GM12878 (cell line): Measurements from ENCODE around the gene QPCT. TPM values are rescaled to one million over a fixed set of nuclear protein-coding genes. Genes with fewer than 3 reads are reported as not detected.

Experiments used
- ATAC-seq: fragments of 200-7000 bp; cut with Tn5 transposase; 3 replicates; pipeline ENCODE4 v1.9.1; 2020; ENCODE audit warnings: mild to moderate bottlenecking, moderate library complexity
- BruUV-seq: library from RNA; stranded (reverse); fragments of 400-500 nt; replicated peaks from 2 replicates; lab custom pipeline; 2021; lab: Mats Ljungman, UMichigan
- CTCF ChIA-PET: fragments of 300-600 bp; sonication (Branson Sonifier 250); formaldehyde crosslinking; extraction: SDS; loops from one replicate; lab custom pipeline; 2021; ENCODE audit warnings: inconsistent platforms; lab: Yijun Ruan, JAX
- POLR2A ChIA-PET: fragments of 350-600 bp; formaldehyde crosslinking; extraction: SDS; loops from one replicate; lab custom pipeline; 2021; ENCODE audit warnings: inconsistent platforms; lab: Charles Lee
- RAD21 ChIA-PET: fragments of 300-600 bp; sonication (Branson Sonifier 250); formaldehyde crosslinking; loops from one replicate; lab custom pipeline; 2023; ENCODE audit warnings: antibody characterized with exemption; ENCODE audit not compliant: unreplicated experiment; lab: Charles Lee
- SMC1A ChIA-PET: fragments of 300-600 bp; sonication (Branson Sonifier 250); formaldehyde crosslinking; loops from one replicate; lab custom pipeline; 2023; ENCODE audit not compliant: unreplicated experiment, uncharacterized antibody; lab: Charles Lee
- DNase-seq: peaks from one replicate; pipeline ENCODE4 v3.0.0-alpha.2; 2011; ENCODE audit warnings: low read depth, low spot score
- FAIRE-seq: peaks from 3 replicates; lab custom pipeline; 2011; peaks lifted over from hg19 to GRCh38; lab: Jason Lieb, UNC
- H2AFZ ChIP-seq: 2 replicates; pipeline ENCODE4 v1.6.0; 2011; ENCODE audit warnings: low read depth, low read length, control low read depth; ENCODE audit not compliant: control insufficient read depth
- H3K27ac ChIP-seq: 2 replicates; pipeline ENCODE4 v1.5.1; 2011; ENCODE audit warnings: control low read depth; ENCODE audit not compliant: control insufficient read depth, insufficient read depth
- H3K27me3 ChIP-seq, 2 experiments: replicated peaks in 1 of 2; 2 replicates each; pipeline versions ENCODE4 v1.6.0 to v1.6.1; 2011; ENCODE audit warnings: low read length in 1 of 2; ENCODE audit not compliant: control insufficient read depth in 2 of 2, insufficient read depth in 2 of 2
- H3K36me3 ChIP-seq, 2 experiments: 2 replicates each; pipeline ENCODE4 v1.5.1; 2011; ENCODE audit warnings: low read length in 1 of 2; ENCODE audit not compliant: control insufficient read depth in 2 of 2, insufficient read depth in 2 of 2
- H3K4me1 ChIP-seq: 2 replicates; pipeline ENCODE4 v1.6.1; 2011; ENCODE audit warnings: mild to moderate bottlenecking, low read length, moderate library complexity, mixed read lengths; ENCODE audit not compliant: control insufficient read depth, insufficient read depth
- H3K4me2 ChIP-seq: 2 replicates; pipeline ENCODE4 v1.6.0; 2011; ENCODE audit warnings: control low read depth; ENCODE audit not compliant: control insufficient read depth, insufficient read depth
- H3K4me3 ChIP-seq: fragments of 200-600 bp; sonication (generic); 2 replicates; pipeline ENCODE4 v1.5.1; 2016
- H3K79me2 ChIP-seq: 2 replicates; pipeline ENCODE4 v1.6.0; 2011; ENCODE audit warnings: low read length; ENCODE audit not compliant: control insufficient read depth, insufficient read depth
- H3K9ac ChIP-seq: 2 replicates; pipeline ENCODE4 v1.8.0; 2011; ENCODE audit warnings: low read length, control low read depth, mixed read lengths; ENCODE audit not compliant: control insufficient read depth, insufficient read depth
- H3K9me3 ChIP-seq: replicated peaks from 3 replicates; pipeline ENCODE4 v1.5.1; 2011; ENCODE audit warnings: mild to moderate bottlenecking, low read length; ENCODE audit not compliant: control insufficient read depth, insufficient read depth
- H4K20me1 ChIP-seq: 2 replicates; pipeline ENCODE4 v1.6.0; 2011; ENCODE audit not compliant: control insufficient read depth, insufficient read depth
- CREB1 ChIP-seq: IDR thresholded peaks from 2 replicates; pipeline ENCODE4 v1.6.1; 2012; ENCODE audit warnings: low read depth, mild to moderate bottlenecking, inconsistent platforms
- ETV6 ChIP-seq, 2 experiments: fragments of 450-650 bp in 1 of 2; IDR thresholded peaks in 1 of 2; conservative IDR thresholded peaks in 1 of 2; 2 replicates each; pipeline ENCODE4 v1.6.1; 2014; ENCODE audit warnings: antibody characterized with exemption in 1 of 2, borderline replicate concordance in 1 of 2, low read depth in 1 of 2, mild to moderate bottlenecking in 1 of 2, moderate library complexity in 1 of 2
- HDAC2 ChIP-seq: fragments of 200-600 bp; sonication (generic); IDR thresholded peaks from 2 replicates; pipeline ENCODE4 v1.6.1; 2017
- JUND ChIP-seq: IDR thresholded peaks from 2 replicates; pipeline ENCODE4 v1.6.1; 2012; ENCODE audit warnings: low read depth, mild to moderate bottlenecking, low read length, improper control_type of control experiment, moderate library complexity
- KAT2A ChIP-seq: conservative IDR thresholded peaks from 2 replicates; pipeline ENCODE4 v1.6.1; 2011; ENCODE audit warnings: low read depth, low read length; ENCODE audit not compliant: control insufficient read depth
- KDM1A ChIP-seq: fragments of 200-600 bp; sonication (generic); IDR thresholded peaks from 2 replicates; pipeline ENCODE4 v1.6.1; 2016; ENCODE audit warnings: borderline replicate concordance
- NFXL1 ChIP-seq: fragments of 450-650 bp; IDR thresholded peaks from 2 replicates; pipeline ENCODE4 v1.6.1; 2017; ENCODE audit warnings: antibody characterized with exemption, mild to moderate bottlenecking, borderline replicate concordance
- NRF1 ChIP-seq: conservative IDR thresholded peaks from 2 replicates; pipeline ENCODE4 v1.6.1; 2011; ENCODE audit warnings: mild to moderate bottlenecking, low read depth, low read length, improper control_type of control experiment
- PML ChIP-seq: IDR thresholded peaks from 2 replicates; pipeline ENCODE4 v1.6.1; 2012; ENCODE audit warnings: low read length, inconsistent platforms
- SUPT20H ChIP-seq: IDR thresholded peaks from 2 replicates; pipeline ENCODE4 v1.6.1; 2011; ENCODE audit warnings: low read depth, mild to moderate bottlenecking, low read length, moderate library complexity, borderline replicate concordance; ENCODE audit not compliant: control insufficient read depth
- TCF7 ChIP-seq: IDR thresholded peaks from 2 replicates; pipeline ENCODE4 v1.6.1; 2014; ENCODE audit warnings: antibody characterized with exemption, borderline replicate concordance
- WGBS: methylation state at CpG from one replicate; pipeline ENCODE4 v1.1.6; 2016; ENCODE audit warnings: low lambda C conversion rate; ENCODE audit not compliant: insufficient replicate concordance, insufficient coverage; ENCODE audit errors: missing lambda C conversion rate; 5-methylcytosine and 5-hydroxymethylcytosine counted together
- in situ Hi-C: fragments of 300-500 bp; cut with MboI; formaldehyde crosslinking; loops from 9 replicates; pipeline ENCODE4 v1.14.3; 2018; ENCODE audit warnings: mixed read lengths
- intact Hi-C: fragments of 100-400 bp; cut with micrococcal nuclease; formaldehyde crosslinking; loops from one replicate; pipeline ENCODE4 v1.14.2; 2022; ENCODE audit not compliant: unreplicated experiment
- polyA plus RNA-seq, 11 experiments: library from polyadenylated mRNA; depleted of rRNA in 4 of 11; unstranded in 6 of 11; stranded (reverse) in 5 of 11; fragments of >200 nt; fragmentation: Nextera tagmentation in 4 of 11; fragmentation: Illumina TruSeq in 1 of 11; extraction: Ambion mirVana in 4 of 11; extraction: Trizol in 1 of 11; gene quantifications; 1 replicate in 1 of 11; 2 replicates in 10 of 11; pipeline versions ENCODE4 v1.2.1 to v1.2.3, GENCODE V29; 2011 to 2016; ENCODE audit warnings: inconsistent platforms in 2 of 11, missing spikeins in 2 of 11, low read depth in 1 of 11
- total RNA-seq, 4 experiments: library from RNA; depleted of rRNA in 3 of 4; stranded (reverse); fragments of >200 nt in 3 of 4; fragmentation: Illumina TruSeq in 1 of 4; extraction: Trizol in 1 of 4; gene quantifications; 2 replicates each; pipeline versions ENCODE4 v1.2.1 to v1.2.3, GENCODE V29; 2013 to 2021
- TF ChIP-seq, protein P1 (sequence below): fragments of 450-650 bp; IDR thresholded peaks from 2 replicates; pipeline ENCODE4 v1.6.1; 2017; ENCODE audit warnings: mild to moderate bottlenecking, low read depth, inconsistent platforms; ENCODE audit not compliant: poor library complexity, severe bottlenecking
- TF ChIP-seq, protein P2 (sequence below): fragments of 450-650 bp; conservative IDR thresholded peaks from 2 replicates; pipeline ENCODE4 v1.6.1; 2017; ENCODE audit warnings: mild to moderate bottlenecking, moderate library complexity

QPCT gene
- total and polyA plus RNA-seq, 10 of the 15 experiments (the other 5 are each of a cell fraction or from before 2014, with no cell fraction given), result 0.14 to 0.86 (median 0.18) TPM; not detected in 1

DNA sequence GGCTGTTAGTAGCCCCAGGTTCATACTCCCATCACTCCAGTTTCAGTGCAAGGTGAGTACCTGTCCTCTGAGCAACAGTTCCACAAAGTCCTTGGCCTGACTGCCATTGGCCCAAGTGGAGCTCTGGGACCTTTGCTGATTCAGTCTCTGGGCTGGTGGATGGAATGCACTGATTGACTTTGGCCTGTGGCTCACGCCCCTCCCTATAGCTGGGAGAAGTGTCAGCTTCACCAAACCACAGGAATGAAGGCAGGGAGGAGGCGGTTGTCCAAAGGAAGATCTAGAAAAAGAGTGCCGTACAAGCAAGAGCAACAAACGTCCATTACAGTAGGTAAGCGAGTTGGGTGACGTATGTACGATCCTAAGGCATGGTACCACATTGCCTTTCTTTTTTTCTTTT, 34.0 kb downstream of the QPCT start:
- Histone ChIP-seq H3K36me3 (no peaks in the 10 kb centered on the region), H3K4me1 (peaks cover 24% of the 10 kb centered on the region), H2AFZ (no peak overlapping the region), H3K4me2 (no peak overlapping the region), H4K20me1 (no peaks in the 10 kb centered on the region), H3K9me3 (no peaks in the 10 kb centered on the region; the same call in 2 of the 3 replicates), H3K9ac (no peak overlapping the region), H3K27me3 (peaks cover 0 to 11% of the 10 kb centered on the region in 2 experiments; a peak in 1 of 4 replicates), H3K79me2 (no peaks in the 10 kb centered on the region), H3K4me3 (no peak overlapping the region), H3K27ac (no peak overlapping the region)
- in situ Hi-C loops, result no loop called here
- ATAC-seq, result no peak
- DNase-seq, result no peak
- no peak for FAIRE-seq
- TF ChIP-seq, protein P1, sequence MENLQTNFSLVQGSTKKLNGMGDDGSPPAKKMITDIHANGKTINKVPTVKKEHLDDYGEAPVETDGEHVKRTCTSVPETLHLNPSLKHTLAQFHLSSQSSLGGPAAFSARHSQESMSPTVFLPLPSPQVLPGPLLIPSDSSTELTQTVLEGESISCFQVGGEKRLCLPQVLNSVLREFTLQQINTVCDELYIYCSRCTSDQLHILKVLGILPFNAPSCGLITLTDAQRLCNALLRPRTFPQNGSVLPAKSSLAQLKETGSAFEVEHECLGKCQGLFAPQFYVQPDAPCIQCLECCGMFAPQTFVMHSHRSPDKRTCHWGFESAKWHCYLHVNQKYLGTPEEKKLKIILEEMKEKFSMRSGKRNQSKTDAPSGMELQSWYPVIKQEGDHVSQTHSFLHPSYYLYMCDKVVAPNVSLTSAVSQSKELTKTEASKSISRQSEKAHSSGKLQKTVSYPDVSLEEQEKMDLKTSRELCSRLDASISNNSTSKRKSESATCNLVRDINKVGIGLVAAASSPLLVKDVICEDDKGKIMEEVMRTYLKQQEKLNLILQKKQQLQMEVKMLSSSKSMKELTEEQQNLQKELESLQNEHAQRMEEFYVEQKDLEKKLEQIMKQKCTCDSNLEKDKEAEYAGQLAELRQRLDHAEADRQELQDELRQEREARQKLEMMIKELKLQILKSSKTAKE, result no peak
- TF ChIP-seq NFXL1 (no peak), KDM1A (no peak), CREB1 (no peak), KAT2A (no peak), JUND (no peak), SUPT20H (no peak), HDAC2 (no peak), NRF1 (no peak), PML (no peak), TCF7 (no peak), ETV6 (conservative IDR thresholded peaks at IDR 0.05 in 1 of 2, IDR thresholded peaks at IDR 0.05 in 1 of 2; ENCODE audit: borderline replicate concordance in 1 of 2, low read depth in 1 of 2) (no peak)
- TF ChIP-seq, protein P2, sequence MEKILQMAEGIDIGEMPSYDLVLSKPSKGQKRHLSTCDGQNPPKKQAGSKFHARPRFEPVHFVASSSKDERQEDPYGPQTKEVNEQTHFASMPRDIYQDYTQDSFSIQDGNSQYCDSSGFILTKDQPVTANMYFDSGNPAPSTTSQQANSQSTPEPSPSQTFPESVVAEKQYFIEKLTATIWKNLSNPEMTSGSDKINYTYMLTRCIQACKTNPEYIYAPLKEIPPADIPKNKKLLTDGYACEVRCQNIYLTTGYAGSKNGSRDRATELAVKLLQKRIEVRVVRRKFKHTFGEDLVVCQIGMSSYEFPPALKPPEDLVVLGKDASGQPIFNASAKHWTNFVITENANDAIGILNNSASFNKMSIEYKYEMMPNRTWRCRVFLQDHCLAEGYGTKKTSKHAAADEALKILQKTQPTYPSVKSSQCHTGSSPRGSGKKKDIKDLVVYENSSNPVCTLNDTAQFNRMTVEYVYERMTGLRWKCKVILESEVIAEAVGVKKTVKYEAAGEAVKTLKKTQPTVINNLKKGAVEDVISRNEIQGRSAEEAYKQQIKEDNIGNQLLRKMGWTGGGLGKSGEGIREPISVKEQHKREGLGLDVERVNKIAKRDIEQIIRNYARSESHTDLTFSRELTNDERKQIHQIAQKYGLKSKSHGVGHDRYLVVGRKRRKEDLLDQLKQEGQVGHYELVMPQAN, result no peak
- POLR2A ChIA-PET, result interaction anchor here (3.1 kb wide), 1 partner anchor 12 kb away, joined by 22 read pairs; no protein-coding TSS in a partner anchor
- SMC1A ChIA-PET, result interaction anchor here (1.1 to 6.8 kb wide), 7 partner anchors 8 to 453 kb away, joined by 3 to 53 read pairs (median 10); no protein-coding TSS in a partner anchor
- BruUV-seq, result no TSS peak
- CTCF ChIA-PET, result interaction anchor here (0.7 to 7.3 kb wide), 6 partner anchors 8 to 1758 kb away, joined by 3 to 53 read pairs (median 11); partner anchors contain the start of genes CEBPZ and NDUFAF7
- 95% methylated on average over 7 of the region's 7 CpGs for WGBS
- RAD21 ChIA-PET, result interaction anchor here (1.8 to 4.3 kb wide), 2 partner anchors 18 to 499 kb away, joined by 10 to 33 read pairs; no protein-coding TSS in a partner anchor
- intact Hi-C loops, result loop anchor here (5.0 kb wide), 1 partner anchor 56 kb away; the partner anchor contains the start of gene PRKD3
